BE2C (cell line): Measurements from ENCODE around the gene COX7B2.

ENCODE experiments used
- DNase-seq: peaks from one replicate; pipeline ENCODE4 v3.0.0-alpha.2; 2020
- H3K27me3 ChIP-seq: fragments of 250-450 bp; sonication (Bioruptor Pico); 2 replicates; pipeline ENCODE4 v1.5.1; 2020; ENCODE audit warnings: mild to moderate bottlenecking
- H3K36me3 ChIP-seq: fragments of 250-450 bp; sonication (Bioruptor Pico); 2 replicates; pipeline ENCODE4 v1.5.1; 2020; ENCODE audit warnings: mild to moderate bottlenecking
- H3K4me1 ChIP-seq: fragments of 250-450 bp; sonication (Bioruptor Pico); 2 replicates; pipeline ENCODE4 v1.5.1; 2020
- H3K4me3 ChIP-seq: 2 replicates; pipeline ENCODE4 v1.5.1; 2011; ENCODE audit warnings: low read depth, low read length
- H3K9me3 ChIP-seq: fragments of 250-450 bp; sonication (Bioruptor Pico); 2 replicates; pipeline ENCODE4 v1.5.1; 2020
- TF ChIP-seq, protein P1 (sequence below): IDR thresholded peaks from 2 replicates; pipeline ENCODE4 v1.5.1; 2012; ENCODE audit warnings: mild to moderate bottlenecking, low read depth, low read length

Gene COX7B2

DNA sequence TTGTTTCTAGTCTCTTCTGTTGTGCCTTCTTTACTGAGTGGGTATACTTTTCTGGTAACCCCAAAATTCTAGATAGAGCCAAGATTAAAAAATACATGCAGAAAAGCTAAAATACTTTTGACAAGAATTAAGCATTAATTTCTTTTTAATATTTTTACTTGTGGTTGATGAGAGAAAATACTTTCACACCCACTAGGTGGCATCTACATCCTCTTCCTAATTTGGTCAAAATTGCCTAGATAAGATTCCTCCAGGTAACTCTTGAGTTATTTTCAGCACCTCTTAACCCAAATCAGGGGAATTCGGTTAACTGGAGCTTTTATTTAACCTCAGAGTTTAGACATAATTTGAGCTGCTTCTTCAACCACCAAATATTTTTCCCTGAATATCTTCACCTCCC lies 28.4 kb upstream of the COX7B2 start:
- Histone ChIP-seq H3K4me1 (peaks cover 18% of the 10 kb centered on the region), H3K36me3 (no peaks in the 10 kb centered on the region), H3K9me3 (no peaks in the 10 kb centered on the region), H3K4me3 (no peak overlapping the region), H3K27me3 (no peaks in the 10 kb centered on the region)
- TF ChIP-seq, protein P1, sequence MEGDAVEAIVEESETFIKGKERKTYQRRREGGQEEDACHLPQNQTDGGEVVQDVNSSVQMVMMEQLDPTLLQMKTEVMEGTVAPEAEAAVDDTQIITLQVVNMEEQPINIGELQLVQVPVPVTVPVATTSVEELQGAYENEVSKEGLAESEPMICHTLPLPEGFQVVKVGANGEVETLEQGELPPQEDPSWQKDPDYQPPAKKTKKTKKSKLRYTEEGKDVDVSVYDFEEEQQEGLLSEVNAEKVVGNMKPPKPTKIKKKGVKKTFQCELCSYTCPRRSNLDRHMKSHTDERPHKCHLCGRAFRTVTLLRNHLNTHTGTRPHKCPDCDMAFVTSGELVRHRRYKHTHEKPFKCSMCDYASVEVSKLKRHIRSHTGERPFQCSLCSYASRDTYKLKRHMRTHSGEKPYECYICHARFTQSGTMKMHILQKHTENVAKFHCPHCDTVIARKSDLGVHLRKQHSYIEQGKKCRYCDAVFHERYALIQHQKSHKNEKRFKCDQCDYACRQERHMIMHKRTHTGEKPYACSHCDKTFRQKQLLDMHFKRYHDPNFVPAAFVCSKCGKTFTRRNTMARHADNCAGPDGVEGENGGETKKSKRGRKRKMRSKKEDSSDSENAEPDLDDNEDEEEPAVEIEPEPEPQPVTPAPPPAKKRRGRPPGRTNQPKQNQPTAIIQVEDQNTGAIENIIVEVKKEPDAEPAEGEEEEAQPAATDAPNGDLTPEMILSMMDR, result peak; percentile 52
- DNase-seq, result no peak

DNA sequence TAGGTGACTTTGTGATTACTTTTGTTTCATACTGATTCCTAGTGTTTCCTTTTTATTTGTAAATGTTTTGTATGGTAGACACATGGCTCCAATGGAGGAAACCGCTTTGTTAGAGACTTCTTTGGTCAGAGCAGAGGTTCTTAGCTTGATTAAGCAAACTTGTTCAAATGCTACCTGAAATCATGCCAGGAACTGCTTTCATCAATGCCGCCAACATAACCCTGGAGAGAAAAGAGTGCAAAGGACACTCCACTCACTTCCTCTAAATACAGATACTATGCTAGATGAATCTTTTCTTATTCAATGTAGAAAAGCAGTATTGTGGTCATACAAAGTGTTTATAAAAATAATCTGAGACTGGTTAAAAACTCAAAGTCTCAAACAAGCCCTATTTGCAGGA lies 25.7 kb upstream of the COX7B2 start:
- DNase-seq, result no peak
- H3K4me3 ChIP-seq, result no peak overlapping the region
- peaks cover 18% of the 10 kb centered on the region for H3K4me1 ChIP-seq
- TF ChIP-seq, protein P1, result no peak
- H3K36me3 ChIP-seq, result no peaks in the 10 kb centered on the region
- no peaks in the 10 kb centered on the region for H3K9me3 ChIP-seq
- H3K27me3 ChIP-seq, result no peaks in the 10 kb centered on the region

DNA sequence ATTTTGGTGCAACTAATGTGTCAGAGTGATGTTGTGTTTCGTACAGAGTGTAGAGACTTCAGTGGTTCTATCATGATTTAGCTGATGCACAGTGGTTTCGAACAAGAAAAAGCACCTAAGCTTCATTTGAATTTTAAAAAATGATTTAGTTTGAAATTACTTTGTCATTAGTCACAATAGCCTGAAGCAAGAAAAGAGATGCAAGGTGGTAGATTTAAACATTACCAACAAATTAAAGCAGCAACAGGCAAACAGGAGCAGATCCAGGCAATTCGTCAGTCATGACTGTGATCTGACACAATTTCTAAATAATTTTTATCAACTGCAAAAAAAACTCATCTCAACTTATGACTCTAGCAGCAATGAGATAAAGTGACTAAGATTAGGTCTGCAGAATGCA lies 24.6 kb upstream of the COX7B2 start:
- Histone ChIP-seq H3K4me1 (peaks cover 18% of the 10 kb centered on the region), H3K27me3 (no peaks in the 10 kb centered on the region), H3K36me3 (no peaks in the 10 kb centered on the region), H3K4me3 (no peak overlapping the region), H3K9me3 (no peaks in the 10 kb centered on the region)
- TF ChIP-seq, protein P1, result no peak
- no peak for DNase-seq

DNA sequence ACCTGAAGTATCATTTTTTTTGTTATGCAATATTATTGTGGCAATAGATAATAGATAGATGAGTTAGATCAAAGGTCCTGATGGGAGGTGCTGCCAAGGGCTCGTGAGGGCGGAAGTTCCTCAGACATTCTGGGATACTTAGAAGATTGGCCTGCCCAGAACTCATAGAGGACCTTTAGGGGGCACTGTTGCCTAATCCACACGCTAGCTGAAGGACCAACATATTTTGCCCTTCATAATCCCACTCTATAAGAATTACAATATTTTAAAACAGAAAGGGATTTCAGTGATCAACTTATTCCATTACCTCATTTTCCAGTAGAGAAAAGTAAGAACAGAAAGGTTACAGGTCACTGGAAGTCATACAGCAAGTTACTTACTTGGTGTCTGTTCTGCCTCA lies 22.9 kb upstream of the COX7B2 start:
- peak; percentile 59 for DNase-seq
- TF ChIP-seq, protein P1, result peak; percentile 94
- Histone ChIP-seq H3K4me3 (no peak overlapping the region), H3K9me3 (no peaks in the 10 kb centered on the region), H3K36me3 (no peaks in the 10 kb centered on the region), H3K4me1 (peaks cover 18% of the 10 kb centered on the region), H3K27me3 (no peaks in the 10 kb centered on the region)

DNA sequence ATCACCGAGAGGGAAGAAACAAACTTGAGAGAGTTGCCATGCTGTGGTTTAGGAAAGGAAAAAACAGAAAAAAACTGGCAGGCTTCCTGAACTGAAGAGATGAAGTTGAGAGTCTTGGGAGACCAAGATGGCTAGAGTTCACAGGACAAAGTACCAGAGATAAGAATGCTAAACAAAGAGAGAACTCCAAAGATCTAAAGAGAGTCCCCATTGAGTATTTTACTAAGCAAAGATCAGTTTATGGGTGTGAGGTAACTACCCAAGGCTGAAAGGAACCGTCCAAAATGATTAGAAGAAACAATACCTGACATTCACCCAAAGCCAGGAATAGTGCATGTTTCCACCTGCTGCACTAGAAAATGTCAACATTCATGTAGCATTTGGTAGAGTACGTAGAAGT lies 21.8 kb upstream of the COX7B2 start:
- DNase-seq, result no peak
- Histone ChIP-seq H3K4me1 (peaks cover 18% of the 10 kb centered on the region), H3K27me3 (no peaks in the 10 kb centered on the region), H3K9me3 (no peaks in the 10 kb centered on the region), H3K36me3 (no peaks in the 10 kb centered on the region), H3K4me3 (no peak overlapping the region)
- TF ChIP-seq, protein P1, result no peak

DNA sequence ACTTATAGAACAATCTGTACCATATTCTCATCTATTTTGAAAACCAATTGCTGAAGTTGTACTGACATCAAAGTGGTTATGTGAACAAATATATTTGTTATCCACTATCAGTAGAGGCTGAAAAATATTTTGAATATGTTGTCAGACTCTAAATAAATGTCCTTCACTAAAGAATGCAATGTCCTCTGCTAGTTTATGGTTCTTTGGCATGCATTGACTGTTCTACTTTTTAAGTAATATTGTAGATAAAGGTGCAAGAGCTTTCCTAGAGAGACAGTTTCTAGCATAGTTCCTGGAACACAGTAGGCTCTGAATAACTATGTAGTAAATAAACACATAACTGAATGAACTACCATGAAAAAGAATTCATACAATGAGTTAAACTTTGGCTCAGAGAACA lies 18.2 kb upstream of the COX7B2 start:
- H3K27me3 ChIP-seq, result no peaks in the 10 kb centered on the region
- no peaks in the 10 kb centered on the region for H3K9me3 ChIP-seq
- peaks cover 5% of the 10 kb centered on the region for H3K4me1 ChIP-seq
- H3K36me3 ChIP-seq, result no peaks in the 10 kb centered on the region
- TF ChIP-seq, protein P1, result no peak
- no peak for DNase-seq
- no peak overlapping the region for H3K4me3 ChIP-seq
